Activated B cell treated with CpG ODN at 0.5 μM for 24 hours (primary cell): ENCODE data around the gene GDPGP1. TPM values are rescaled to one million over a fixed set of nuclear protein-coding genes. Genes with fewer than 3 reads are reported as not detected.

ENCODE experiments used
- ATAC-seq: fragments of 200-7000 bp; cut with Tn5 transposase; one replicate; pipeline ENCODE4 v1.10.0; 2021; ENCODE audit warnings: low read depth, mild to moderate bottlenecking, moderate library complexity
- CTCF ChIA-PET: fragments of 350-600 bp; sonication (Branson Sonifier 250); formaldehyde crosslinking; loops from one replicate; lab custom pipeline; 2021; ENCODE audit warnings: antibody characterized with exemption; lab: Charles Lee
- POLR2A ChIA-PET: fragments of 350-600 bp; sonication (Branson Sonifier 250); formaldehyde crosslinking; loops from one replicate; lab custom pipeline; 2021; ENCODE audit warnings: antibody characterized with exemption; lab: Charles Lee
- DNase-seq: peaks from one replicate; pipeline ENCODE4 v3.0.0; 2022
- H3K27ac Mint-ChIP-seq: one replicate; pipeline ENCODE4 v1.8.0; 2020; ENCODE audit warnings: mixed read lengths
- H3K27me3 Mint-ChIP-seq: one replicate; pipeline ENCODE4 v1.8.0; 2021; ENCODE audit warnings: mixed read lengths
- H3K36me3 Mint-ChIP-seq: one replicate; pipeline ENCODE4 v1.8.0; 2021; ENCODE audit warnings: low read depth, mixed read lengths
- H3K4me1 Mint-ChIP-seq: one replicate; pipeline ENCODE4 v1.8.0; 2021; ENCODE audit warnings: mixed read lengths
- H3K4me3 Mint-ChIP-seq: one replicate; pipeline ENCODE4 v1.8.0; 2020; ENCODE audit warnings: mild to moderate bottlenecking, mixed read lengths
- H3K9me3 Mint-ChIP-seq: one replicate; pipeline ENCODE4 v1.8.0; 2020; ENCODE audit warnings: mixed read lengths
- CTCF ChIP-seq: fragments of 200-600 bp; IDR thresholded peaks from one replicate; pipeline ENCODE4 v1.8.0; 2022; ENCODE audit warnings: antibody characterized with exemption, mild to moderate bottlenecking
- intact Hi-C: fragments of 100-400 bp; cut with micrococcal nuclease; formaldehyde crosslinking; loops from one replicate; pipeline ENCODE4 v1.15.1; 2024
- total RNA-seq: library from RNA; stranded (reverse); gene quantifications from 2 replicates; pipeline ENCODE4 v1.2.3, GENCODE V29; 2022

The GDPGP1 gene
- total RNA-seq, 1 donor from 2014 or later: 6.2 TPM

- ChIA-PET CTCF (interaction anchor here (1.0 to 3.7 kb wide), 7 partner anchors 9 to 42 kb away, joined by 3 to 18 read pairs (median 5); no protein-coding TSS in a partner anchor), POLR2A (interaction anchor here (7.6 to 7.7 kb wide), 2 partner anchors 11 to 14 kb away, joined by 144 to 248 read pairs; no protein-coding TSS in a partner anchor)
- intact Hi-C loops: loop anchor here (5.0 kb wide), 1 partner anchor 202 kb away; the partner anchor contains the start of gene ZNF710
- peak overlapping the region; percentile 54 for H3K27ac Mint-ChIP-seq
- ATAC-seq: no peak
- peaks cover 39% of the 10 kb centered on the region for H3K36me3 Mint-ChIP-seq
- no peak for DNase-seq
- H3K27me3 Mint-ChIP-seq: no peaks in the 10 kb centered on the region
- peaks cover 83% of the 10 kb centered on the region for H3K4me1 Mint-ChIP-seq
- no peaks in the 10 kb centered on the region for H3K9me3 Mint-ChIP-seq
- TF ChIP-seq CTCF: no peak
- peak overlapping the region; percentile 35 for H3K4me3 Mint-ChIP-seq
These were observed 30.1 kb upstream of the GDPGP1 start for GRCh38 chr15:90203922-90204321.

- CTCF ChIA-PET: interaction anchor here (1.0 to 2.2 kb wide), 4 partner anchors 13 to 43 kb away, joined by 3 to 9 read pairs (median 4); no protein-coding TSS in a partner anchor
- Mint-ChIP-seq H3K27me3 (no peaks in the 10 kb centered on the region), H3K36me3 (peaks cover 50% of the 10 kb centered on the region), H3K27ac (peak overlapping the region; percentile 95), H3K4me3 (peak overlapping the region; percentile 20), H3K9me3 (no peaks in the 10 kb centered on the region), H3K4me1 (peaks cover 85% of the 10 kb centered on the region)
- intact Hi-C loops: no loop called here
- POLR2A ChIA-PET: interaction anchor here (0.7 to 7.7 kb wide), 8 partner anchors 10 to 625 kb away, joined by 3 to 248 read pairs (median 4); partner anchors contain the start of genes CIB1 and GDPGP1
- DNase-seq (no peak), ATAC-seq (no peak)
- no peak for TF ChIP-seq CTCF
These were observed 28.8 kb upstream of the GDPGP1 start for GRCh38 chr15:90205050-90205848.

- TF ChIP-seq CTCF: no peak
- no peak for DNase-seq
- Mint-ChIP-seq H3K27me3 (no peaks in the 10 kb centered on the region), H3K27ac (peak overlapping the region; percentile 95), H3K4me1 (peaks cover 85% of the 10 kb centered on the region), H3K36me3 (peaks cover 56% of the 10 kb centered on the region), H3K9me3 (no peaks in the 10 kb centered on the region), H3K4me3 (peak overlapping the region; percentile 20)
- ChIA-PET POLR2A (interaction anchor here (0.7 to 7.7 kb wide), 7 partner anchors 9 to 624 kb away, joined by 3 to 248 read pairs (median 5); partner anchors contain the start of genes CIB1 and GDPGP1), CTCF (interaction anchor here (1.5 to 2.2 kb wide), 3 partner anchors 13 to 44 kb away, joined by 3 to 9 read pairs (median 6); no protein-coding TSS in a partner anchor)
- no peak for ATAC-seq
- intact Hi-C loops: no loop called here
These were observed 28.1 kb upstream of the GDPGP1 start for GRCh38 chr15:90205886-90206285.

- TF ChIP-seq CTCF: no peak
- peak overlapping the region; percentile 95 for H3K27ac Mint-ChIP-seq
- intact Hi-C loops: no loop called here
- CTCF ChIA-PET: no interaction called here
- H3K36me3 Mint-ChIP-seq: peaks cover 58% of the 10 kb centered on the region
- H3K27me3 Mint-ChIP-seq: no peaks in the 10 kb centered on the region
- DNase-seq (no peak), ATAC-seq (no peak)
- no peak overlapping the region for H3K4me3 Mint-ChIP-seq
- H3K9me3 Mint-ChIP-seq: no peaks in the 10 kb centered on the region
- POLR2A ChIA-PET: interaction anchor here (3.0 to 3.5 kb wide), 2 partner anchors 15 to 25 kb away, joined by 14 read pairs; partner anchors contain the start of genes CIB1 and GDPGP1
- peaks cover 98% of the 10 kb centered on the region for H3K4me1 Mint-ChIP-seq
These were observed 26.8 kb upstream of the GDPGP1 start for GRCh38 chr15:90207252-90207651.

GRCh38 chr15:90208356-90208755 is 25.7 kb upstream of the GDPGP1 start:
- Mint-ChIP-seq H3K4me3 (no peak overlapping the region), H3K9me3 (no peaks in the 10 kb centered on the region), H3K27me3 (no peaks in the 10 kb centered on the region), H3K27ac (peak overlapping the region; percentile 95), H3K36me3 (peaks cover 55% of the 10 kb centered on the region), H3K4me1 (peaks cover 98% of the 10 kb centered on the region)
- intact Hi-C loops: no loop called here
- ATAC-seq: no peak
- no peak for DNase-seq
- TF ChIP-seq CTCF: no peak
- POLR2A ChIA-PET: interaction anchor here (0.7 to 3.0 kb wide), 4 partner anchors 7 to 141 kb away, joined by 3 to 14 read pairs (median 9); partner anchors contain the start of gene SEMA4B
- CTCF ChIA-PET: interaction anchor here (0.7 kb wide), 1 partner anchor 10 kb away, joined by 3 read pairs; no protein-coding TSS in a partner anchor
